Mesenchymal stem cell (in vitro differentiated cells and primary cell): Measurements from ENCODE around the gene SLC4A11.
A peak's percentile ranks its signal among the peaks of the same experiment; 100 is the strongest.

Experiments
- DNase-seq: peaks from one replicate; pipeline ENCODE4 v3.0.0-alpha.2; 2013
- H2AFZ ChIP-seq: one replicate; pipeline ENCODE4 v1.6.1; 2013; ENCODE audit warnings: low read depth, mild to moderate bottlenecking, control low read depth, inconsistent platforms, low read length, moderate library complexity
- H2AK5ac ChIP-seq: 2 replicates; pipeline ENCODE4 v1.6.1; 2013; ENCODE audit warnings: low read length, moderate library complexity, mild to moderate bottlenecking, inconsistent platforms; ENCODE audit not compliant: severe bottlenecking
- H2BK120ac ChIP-seq: one replicate; pipeline ENCODE4 v1.6.1; 2013; ENCODE audit warnings: low read depth, mild to moderate bottlenecking, inconsistent platforms, low read length, moderate library complexity
- H2BK12ac ChIP-seq, 2 experiments: one replicate each; pipeline ENCODE4 v1.6.1; 2013; ENCODE audit warnings: inconsistent platforms in 2 of 2, low read length in 2 of 2, mild to moderate bottlenecking in 2 of 2, moderate library complexity in 2 of 2, control low read depth in 1 of 2
- H2BK15ac ChIP-seq: one replicate; pipeline ENCODE4 v1.6.1; 2013; ENCODE audit warnings: mild to moderate bottlenecking, low read depth, inconsistent platforms; ENCODE audit not compliant: poor library complexity, severe bottlenecking
- H2BK5ac ChIP-seq: 2 replicates; pipeline ENCODE4 v1.6.1; 2013; ENCODE audit warnings: low read depth, mild to moderate bottlenecking, low read length, control low read depth, inconsistent platforms; ENCODE audit not compliant: poor library complexity, severe bottlenecking
- H3K14ac ChIP-seq, 2 experiments: one replicate each; pipeline ENCODE4 v1.6.1; 2013; ENCODE audit warnings: inconsistent platforms in 2 of 2, low read length in 2 of 2, control low read depth in 1 of 2, mild to moderate bottlenecking in 1 of 2, moderate library complexity in 1 of 2
- H3K18ac ChIP-seq, 2 experiments: one replicate each; pipeline ENCODE4 v1.6.1; 2013; ENCODE audit warnings: inconsistent platforms in 2 of 2, low read length in 2 of 2, control low read depth in 1 of 2, low read depth in 1 of 2, mild to moderate bottlenecking in 1 of 2
- H3K23ac ChIP-seq, 2 experiments: one replicate each; pipeline ENCODE4 v1.6.1; 2013; ENCODE audit warnings: inconsistent platforms in 2 of 2, low read length in 2 of 2, mild to moderate bottlenecking in 2 of 2, moderate library complexity in 2 of 2, control low read depth in 1 of 2
- H3K27ac ChIP-seq: 2 replicates; pipeline ENCODE4 v1.5.1; 2013; ENCODE audit warnings: mild to moderate bottlenecking, moderate library complexity, low read length, control low read depth, inconsistent platforms; ENCODE audit not compliant: poor library complexity, severe bottlenecking
- H3K27me3 ChIP-seq, 2 experiments: 2 replicates each; pipeline versions ENCODE4 v1.6.1 to v1.7.0; 2013; ENCODE audit warnings: low read length in 2 of 2, mild to moderate bottlenecking in 2 of 2, moderate library complexity in 2 of 2, control low read depth in 1 of 2, inconsistent platforms in 1 of 2; ENCODE audit not compliant: control insufficient read depth in 1 of 2, insufficient read depth in 1 of 2
- H3K36me3 ChIP-seq, 2 experiments: 2 replicates each; pipeline versions ENCODE4 v1.6.1 to v1.7.0; 2013; ENCODE audit warnings: low read length in 2 of 2, control low read depth in 1 of 2, inconsistent platforms in 1 of 2, low read depth in 1 of 2, mild to moderate bottlenecking in 1 of 2; ENCODE audit not compliant: insufficient read depth in 2 of 2, control insufficient read depth in 1 of 2
- H3K4ac ChIP-seq, 2 experiments: one replicate each; pipeline ENCODE4 v1.6.1; 2013; ENCODE audit warnings: inconsistent platforms in 2 of 2, low read length in 2 of 2, mild to moderate bottlenecking in 2 of 2, moderate library complexity in 2 of 2, control low read depth in 1 of 2, low read depth in 1 of 2
- H3K4me1 ChIP-seq: 2 replicates; pipeline ENCODE4 v1.6.1; 2013; ENCODE audit warnings: low read depth, low read length, control low read depth; ENCODE audit not compliant: control insufficient read depth, insufficient read depth
- H3K4me2 ChIP-seq: 2 replicates; pipeline ENCODE4 v1.6.1; 2013; ENCODE audit warnings: low read length, mild to moderate bottlenecking, inconsistent platforms; ENCODE audit not compliant: poor library complexity, severe bottlenecking
- H3K4me3 ChIP-seq, 2 experiments: 2 replicates each; pipeline versions ENCODE4 v1.5.1 to v1.7.0; 2013; ENCODE audit warnings: low read length in 2 of 2, mild to moderate bottlenecking in 2 of 2, control low read depth in 1 of 2, low read depth in 1 of 2; ENCODE audit not compliant: insufficient read depth in 1 of 2
- H3K79me1 ChIP-seq: replicated peaks from 2 replicates; pipeline ENCODE4 v1.6.1; 2013; ENCODE audit warnings: mild to moderate bottlenecking, control low read depth, low read length, inconsistent platforms; ENCODE audit not compliant: poor library complexity, severe bottlenecking
- H3K9ac ChIP-seq: 2 replicates; pipeline ENCODE4 v1.7.0; 2013; ENCODE audit warnings: mild to moderate bottlenecking, low read length, moderate library complexity
- H3K9me3 ChIP-seq: 2 replicates; pipeline ENCODE4 v1.7.0; 2013; ENCODE audit warnings: mild to moderate bottlenecking, low read length; ENCODE audit not compliant: control insufficient read depth
- H4K8ac ChIP-seq: one replicate; pipeline ENCODE4 v1.6.1; 2013; ENCODE audit warnings: inconsistent platforms, mild to moderate bottlenecking, low read length, moderate library complexity
- H4K91ac ChIP-seq: one replicate; pipeline ENCODE4 v1.6.1; 2013; ENCODE audit warnings: mild to moderate bottlenecking, low read length, inconsistent platforms
- WGBS: methylation state at CpG from one replicate; pipeline ENCODE4 v1.1.7; 2013; ENCODE audit warnings: mixed read lengths; 5-methylcytosine and 5-hydroxymethylcytosine counted together

The SLC4A11 gene

GRCh38 chr20:3209257-3209945 is 29.6 kb downstream of the SLC4A11 start, which contains the start of gene ITPA:
Gene ITPA (plus strand): TSS chr20:3209498. CDS start chr20:3209552, 54 bp downstream.
- no peaks in the 10 kb centered on the region for H3K27me3 ChIP-seq
- peak within 1 kb of the TSS in 1 of 2 experiments; percentile 48 for H2BK12ac ChIP-seq
- H3K14ac ChIP-seq = peak within 1 kb of the TSS; percentile 5 to 93
- peak within 1 kb of the TSS; percentile 97 for H4K8ac ChIP-seq
- H2AK5ac ChIP-seq = peak within 1 kb of the TSS; percentile 84
- peak within 1 kb of the TSS; percentile 72 for H3K4me2 ChIP-seq
- peak within 1 kb of the TSS; percentile 90 to 92 for H3K18ac ChIP-seq
- no peak within 1 kb of the TSS for H3K23ac ChIP-seq
- peak within 1 kb of the TSS; percentile 84 for H2AFZ ChIP-seq
- peak within 1 kb of the TSS; percentile 90 to 99 for H3K4ac ChIP-seq
- peaks cover 11% of the 10 kb centered on the region for H3K4me1 ChIP-seq
- H2BK15ac ChIP-seq = peak within 1 kb of the TSS; percentile 78
- under 1% methylated on average over 46 of the region's 48 CpGs for WGBS
- H3K9me3 ChIP-seq = no peaks in the 10 kb centered on the region
- peak within 1 kb of the TSS; percentile 85 to 97 for H3K4me3 ChIP-seq
- DNase-seq = peak; percentile 63
- peak within 1 kb of the TSS; percentile 75 for H3K27ac ChIP-seq
- peak within 1 kb of the TSS; percentile 88 for H3K9ac ChIP-seq
- peak within 1 kb of the TSS; percentile 69 for H2BK5ac ChIP-seq
- peak within 1 kb of the TSS; percentile 96 for H4K91ac ChIP-seq
- H3K79me1 ChIP-seq = peaks cover 26% of the 10 kb centered on the region
- peaks cover 12 to 20% of the 10 kb centered on the region in 2 experiments for H3K36me3 ChIP-seq
- H2BK120ac ChIP-seq = peak within 1 kb of the TSS; percentile 100

- Histone ChIP-seq H3K4me2 (peak overlapping the region; percentile 72), H2AK5ac (peak overlapping the region; percentile 84), H3K79me1 (peaks cover 23% of the 10 kb centered on the region), H2BK120ac (peak overlapping the region; percentile 100), H3K23ac (no peak overlapping the region), H2AFZ (no peak overlapping the region), H3K36me3 (peaks cover 10 to 15% of the 10 kb centered on the region in 2 experiments), H2BK12ac (peak overlapping the region in 1 of 2 experiments; percentile 48), H3K27ac (peak overlapping the region; percentile 75), H4K8ac (peak overlapping the region; percentile 83), H3K14ac (peak overlapping the region; percentile 5 to 87), H3K4ac (peak overlapping the region; percentile 1 to 90), H3K4me3 (peak overlapping the region; percentile 85 to 97), H3K9me3 (no peaks in the 10 kb centered on the region), H3K27me3 (no peaks in the 10 kb centered on the region), H4K91ac (peak overlapping the region; percentile 79), H2BK15ac (peak overlapping the region; percentile 56), H3K18ac (peak overlapping the region; percentile 90 to 92), H3K4me1 (peaks cover 11% of the 10 kb centered on the region), H3K9ac (peak overlapping the region; percentile 88), H2BK5ac (no peak overlapping the region)
- WGBS = under 1% methylated on average over 10 of the region's 10 CpGs
- DNase-seq = peak; percentile 29
These were observed 30.2 kb downstream of the SLC4A11 start for GRCh38 chr20:3208786-3209256.

GRCh38 chr20:3204124-3204794 is 34.7 kb downstream of the SLC4A11 start, which contains the start of gene DDRGK1:
Gene DDRGK1 (minus strand): TSS chr20:3204682. CDS start chr20:3204627, 55 bp downstream.
- H3K4me1 ChIP-seq = peaks cover 14% of the 10 kb centered on the region
- H2BK15ac ChIP-seq = peak within 1 kb of the TSS; percentile 76

More at GRCh38 chr20:3204124-3204794, 34.7 kb downstream of the SLC4A11 start, which contains the start of gene DDRGK1:
- Histone ChIP-seq H2BK120ac (peak within 1 kb of the TSS; percentile 71), H3K27ac (peak within 1 kb of the TSS; percentile 77), H3K9me3 (no peaks in the 10 kb centered on the region), H4K91ac (peak within 1 kb of the TSS; percentile 57), H3K18ac (peak within 1 kb of the TSS; percentile 67 to 94), H3K4me3 (peak within 1 kb of the TSS; percentile 80 to 89), H2AFZ (peak within 1 kb of the TSS; percentile 54), H3K79me1 (peaks cover 30% of the 10 kb centered on the region), H3K9ac (peak within 1 kb of the TSS; percentile 95), H2BK12ac (no peak within 1 kb of the TSS), H2BK5ac (no peak within 1 kb of the TSS), H4K8ac (peak within 1 kb of the TSS; percentile 74), H3K36me3 (peaks cover 28 to 35% of the 10 kb centered on the region in 2 experiments), H3K14ac (peak within 1 kb of the TSS in 1 of 2 experiments; percentile 44), H3K4ac (peak within 1 kb of the TSS; percentile 48 to 62), H3K23ac (peak within 1 kb of the TSS in 1 of 2 experiments; percentile 41), H3K4me2 (peak within 1 kb of the TSS; percentile 72), H3K27me3 (no peaks in the 10 kb centered on the region), H2AK5ac (no peak within 1 kb of the TSS)
- WGBS = 4% methylated on average over 44 of the region's 48 CpGs
- DNase-seq = peak; percentile 85
